GM19452 (cell line): ENCODE results near the gene MUCL1.

ENCODE experiments used
- ATAC-seq: cut with Tn5 transposase; IDR thresholded peaks from one replicate; pipeline ENCODE4 v1.9.1; 2021; ENCODE audit not compliant: unreplicated experiment

The MUCL1 gene

GRCh38 chr12:54891717-54892478, 37.6 kb downstream of the MUCL1 start:
- ATAC-seq: no peak
